ENCODE data around the gene PCYT1A.

DNA sequence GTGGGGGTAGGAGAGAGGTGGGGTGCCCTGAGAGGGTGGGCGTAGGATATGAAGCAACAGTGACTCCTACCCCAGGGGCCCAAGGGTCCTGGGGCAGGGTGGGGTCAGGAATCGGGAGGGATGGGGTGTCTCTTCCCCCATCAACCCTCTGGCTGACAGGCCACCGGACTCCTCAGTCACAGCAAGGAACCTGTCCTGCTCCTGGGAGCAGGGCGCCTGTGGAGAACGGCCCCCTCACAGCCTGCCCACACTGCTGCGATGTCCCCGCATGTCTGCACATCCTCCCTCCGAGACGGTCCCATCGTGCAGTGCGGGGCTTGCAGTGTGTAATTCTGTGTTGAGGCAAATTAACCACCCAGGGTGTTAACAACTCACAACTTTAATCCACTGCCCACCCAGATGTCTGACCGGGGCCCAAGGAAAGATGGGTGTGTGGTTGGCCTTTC lies 48.0 kb upstream of the PCYT1A start:
- no peak for TF ChIP-seq CTCF (conservative IDR thresholded peaks at IDR 0.05 in 1 of 2, IDR thresholded peaks at IDR 0.05 in 1 of 2; ENCODE audit: extremely low read depth in 1 of 2, insufficient read depth in 1 of 2, low read depth in 1 of 2, low read length in 2 of 2)
- TF ChIP-seq EZH2 (IDR thresholded peaks at IDR 0.05; ENCODE audit: borderline replicate concordance, low read length), result no peak

Data from mammary epithelial cell (primary cell).